Adrenal gland (tissue), 5 donors: ENCODE measurements around the gene ACTN1.

Experiments
- CTCF ChIP-seq, 6 experiments: fragments of 450-650 bp in 4 of 6; fragments of 200-600 bp in 2 of 6; sonication (generic) in 1 of 6; IDR thresholded peaks; 1 replicate in 5 of 6; 2 replicates in 1 of 6; pipeline versions ENCODE4 v1.5.1 to v1.8.0; 2016 to 2021; ENCODE audit warnings: antibody characterized with exemption in 6 of 6, mild to moderate bottlenecking in 2 of 6, moderate library complexity in 1 of 6
- POLR2A ChIP-seq, 2 donors: fragments of 450-650 bp; IDR thresholded peaks; one replicate each; pipeline ENCODE4 v1.6.1; 2017; ENCODE audit warnings: antibody characterized with exemption in 2 of 2, mild to moderate bottlenecking in 2 of 2, moderate library complexity in 1 of 2
- donor health status: DM: no; HTN: no; CAD: no.

- TF ChIP-seq CTCF (IDR thresholded peaks at IDR 0.05) (no peak), POLR2A (IDR thresholded peaks at IDR 0.05) (no peak)
Observed at GRCh38 chr14:68959035-68959434, 20.1 kb downstream of the ACTN1 start.
